ENCODE data around the gene THOP1.

- TF ChIP-seq CTCF (IDR thresholded peaks at IDR 0.05) (no peak), POLR2A (IDR thresholded peaks at IDR 0.05) (no peak), POLR2AphosphoS5 (IDR thresholded peaks at IDR 0.05) (no peak), EP300 (IDR thresholded peaks at IDR 0.05) (no peak)
These were observed 29.1 kb downstream of the THOP1 start for GRCh38 chr19:2814426-2814825.
